GM18951 (cell line): ENCODE results near the gene SSH2.

Source experiments
- POLR2A ChIP-seq: IDR thresholded peaks from 4 replicates; pipeline ENCODE4 v1.6.1; 2011; ENCODE audit warnings: mild to moderate bottlenecking; ENCODE audit not compliant: insufficient read length, insufficient read depth; ENCODE audit errors: extremely low read depth
- in situ Hi-C: fragments of 300-500 bp; cut with MboI; formaldehyde crosslinking; loops from one replicate; pipeline ENCODE4 v1.12.0; 2022; ENCODE audit warnings: low sequenced_read_pairs, mixed read lengths, inconsistent platforms; ENCODE audit not compliant: unreplicated experiment

SSH2 gene

GRCh38 chr17:29577385-29578211 is 352.4 kb downstream of the SSH2 start:
- no peak for TF ChIP-seq POLR2A
- in situ Hi-C loops: no loop called here

GRCh38 chr17:29577001-29577370 is 353.0 kb downstream of the SSH2 start:
- no peak for TF ChIP-seq POLR2A

GRCh38 chr17:29576214-29577000 is 353.6 kb downstream of the SSH2 start:
- in situ Hi-C loops: no loop called here
- no peak for TF ChIP-seq POLR2A

More at GRCh38 chr17:29577001-29577370, 353.0 kb downstream of the SSH2 start:
- in situ Hi-C loops: no loop called here
